SH-SY5Y (cell line): ENCODE results near the gene KCNAB2.

Source experiments
- GATA2 ChIP-seq: IDR thresholded peaks from 2 replicates; pipeline ENCODE4 v1.6.1; 2011; ENCODE audit warnings: mild to moderate bottlenecking, low read depth, low read length
- GATA3 ChIP-seq: IDR thresholded peaks from 2 replicates; pipeline ENCODE4 v1.6.1; 2011; ENCODE audit warnings: low read depth, mild to moderate bottlenecking, low read length, moderate library complexity

- no peak for TF ChIP-seq GATA2
- no peak for TF ChIP-seq GATA3
Observed at GRCh38 chr1:6094801-6095505, 49.3 kb downstream of the KCNAB2 start.
